H1 (cell line): ENCODE data around the gene CD248. TPM values are rescaled to one million over a fixed set of nuclear protein-coding genes. Genes with fewer than 3 reads are reported as not detected.

Source experiments
- POU5F1 ChIP-seq: IDR thresholded peaks from 2 replicates; pipeline ENCODE4 v1.6.1; 2011; ENCODE audit warnings: low read depth, mild to moderate bottlenecking, low read length, moderate library complexity
- polyA plus RNA-seq, 7 experiments: library from polyadenylated mRNA; depleted of rRNA in 3 of 7; stranded (reverse) in 5 of 7; unstranded in 2 of 7; fragments of >200 nt in 5 of 7; fragments of 200-250 nt in 2 of 7; gene quantifications; 1 replicate in 5 of 7; 2 replicates in 1 of 7; 4 replicates in 1 of 7; pipeline versions ENCODE4 v1.2.1 to v1.2.3, GENCODE V29; 2011 to 2013; ENCODE audit warnings: missing spikeins in 2 of 7, mixed read lengths in 2 of 7
- total RNA-seq: library from RNA; stranded (reverse); fragmentation: NEBNext Ultra II Directional; extraction: Animal tissue kit (Norgen Biotek cat#: 25700); gene quantifications from 2 replicates; pipeline ENCODE4 v1.2.1, GENCODE V29; 2021

Gene CD248
- total and polyA plus RNA-seq, 2 of the 8 experiments (the other 6 are each of a cell fraction or from before 2014, with no cell fraction given): 2.7 to 3.9 TPM

DNA sequence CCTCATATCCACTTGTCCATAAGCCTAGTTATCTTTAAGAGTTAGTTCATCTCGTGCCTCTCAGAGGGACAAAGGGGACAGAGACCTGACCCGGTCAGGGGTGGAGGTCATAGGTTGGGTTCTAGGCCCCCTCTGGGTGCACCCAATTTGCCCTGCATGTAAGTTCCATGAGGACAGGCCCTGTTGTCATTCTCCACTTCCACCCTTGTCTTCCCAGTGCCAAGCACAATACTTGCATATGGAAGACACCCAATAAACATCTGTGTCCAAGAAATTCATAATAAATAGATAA, 26.6 kb downstream of the CD248 start (continued):
- TF ChIP-seq POU5F1: no peak
